Measurements from ENCODE around the gene ARRB1. TPM values are rescaled to one million over a fixed set of nuclear protein-coding genes. Genes with fewer than 3 reads are reported as not detected.

The ARRB1 gene
- total and polyA plus RNA-seq, 3 experiments from 2014 or later, result 5.5 to 10.6 (median 9.9) TPM

GRCh38 chr11:75315439-75315805 lies 36.0 kb downstream of the ARRB1 start:
- Histone ChIP-seq H3K27me3 (ENCODE audit: insufficient read depth, low read length, poor library complexity, severe bottlenecking) (no peaks in the 10 kb centered on the region), H3K27ac (ENCODE audit: low read depth, low read length) (no peak overlapping the region), H3K4me1 (ENCODE audit: insufficient read depth, low read length) (peaks cover 6% of the 10 kb centered on the region), H3K4me3 (ENCODE audit: low read length) (no peak overlapping the region), H3K9me3 (ENCODE audit: low read length) (no peaks in the 10 kb centered on the region), H3K36me3 (ENCODE audit: insufficient read depth, low read length) (no peaks in the 10 kb centered on the region)
- Mint-ChIP-seq H3K36me3 (peaks cover 0 to 3% (median 0%) of the 10 kb centered on the region in 3 donors), H3K9me3 (no peaks in the 10 kb centered on the region), H3K4me3 (no peak overlapping the region), H3K4me1 (peaks cover 0 to 14% (median 13%) of the 10 kb centered on the region in 3 donors), H3K27ac (peak overlapping the region in 1 of 8 donors; percentile 55), H3K27me3 (no peaks in the 10 kb centered on the region)
- DNase-seq, result no peak
- POLR2A ChIA-PET, result no interaction called here
- CTCF ChIA-PET, result interaction anchor here (0.6 kb wide), 1 partner anchor 47 kb away, joined by 6 read pairs; no protein-coding TSS in a partner anchor

GRCh38 chr11:75314771-75315438 lies 36.6 kb downstream of the ARRB1 start:
- Mint-ChIP-seq H3K36me3 (peaks cover 0 to 5% (median 0%) of the 10 kb centered on the region in 3 donors), H3K27ac (peak overlapping the region in 1 of 8 donors; percentile 55), H3K27me3 (no peaks in the 10 kb centered on the region), H3K4me1 (peaks cover 0 to 14% (median 13%) of the 10 kb centered on the region in 3 donors), H3K9me3 (no peaks in the 10 kb centered on the region), H3K4me3 (no peak overlapping the region)
- H3K9me3 ChIP-seq (ENCODE audit: low read length), result no peaks in the 10 kb centered on the region
- H3K4me3 ChIP-seq (ENCODE audit: low read length), result no peak overlapping the region
- no peaks in the 10 kb centered on the region for H3K36me3 ChIP-seq (ENCODE audit: insufficient read depth, low read length)
- DNase-seq, result no peak
- ChIA-PET POLR2A (no interaction called here), CTCF (interaction anchor here (0.6 kb wide), 1 partner anchor 47 kb away, joined by 6 read pairs; no protein-coding TSS in a partner anchor)
- no peak overlapping the region for H3K27ac ChIP-seq (ENCODE audit: low read depth, low read length)
- no peaks in the 10 kb centered on the region for H3K27me3 ChIP-seq (ENCODE audit: insufficient read depth, low read length, poor library complexity, severe bottlenecking)
- H3K4me1 ChIP-seq (ENCODE audit: insufficient read depth, low read length), result peaks cover 6% of the 10 kb centered on the region

GRCh38 chr11:75313513-75314272 lies 37.8 kb downstream of the ARRB1 start:
- DNase-seq, result no peak
- no peak overlapping the region for H3K4me3 Mint-ChIP-seq
- H3K27ac Mint-ChIP-seq, result peak overlapping the region in 1 of 8 donors; percentile 29
- peaks cover 0 to 14% (median 11%) of the 10 kb centered on the region in 3 donors for H3K4me1 Mint-ChIP-seq
- H3K4me3 ChIP-seq (ENCODE audit: low read length), result no peak overlapping the region
- POLR2A ChIA-PET, result no interaction called here
- H3K36me3 Mint-ChIP-seq, result peaks cover 0 to 6% (median 0%) of the 10 kb centered on the region in 3 donors
- H3K27me3 ChIP-seq (ENCODE audit: insufficient read depth, low read length, poor library complexity, severe bottlenecking), result no peaks in the 10 kb centered on the region
- no peaks in the 10 kb centered on the region for H3K9me3 Mint-ChIP-seq
- H3K9me3 ChIP-seq (ENCODE audit: low read length), result no peaks in the 10 kb centered on the region
- no peaks in the 10 kb centered on the region for H3K36me3 ChIP-seq (ENCODE audit: insufficient read depth, low read length)
- H3K27me3 Mint-ChIP-seq, result no peaks in the 10 kb centered on the region
- H3K27ac ChIP-seq (ENCODE audit: low read depth, low read length), result peak overlapping the region; percentile 38
- peaks cover 6% of the 10 kb centered on the region for H3K4me1 ChIP-seq (ENCODE audit: insufficient read depth, low read length)
- CTCF ChIA-PET, result interaction anchor here (0.9 kb wide), 1 partner anchor 34 kb away, joined by 3 read pairs; no protein-coding TSS in a partner anchor

GRCh38 chr11:75312346-75312745 lies 39.1 kb downstream of the ARRB1 start:
- no peak overlapping the region for H3K4me3 Mint-ChIP-seq
- Histone ChIP-seq H3K27me3 (ENCODE audit: insufficient read depth, low read length, poor library complexity, severe bottlenecking) (no peaks in the 10 kb centered on the region), H3K36me3 (ENCODE audit: insufficient read depth, low read length) (no peaks in the 10 kb centered on the region), H3K27ac (ENCODE audit: low read depth, low read length) (no peak overlapping the region), H3K4me1 (ENCODE audit: insufficient read depth, low read length) (peaks cover 6% of the 10 kb centered on the region), H3K9me3 (ENCODE audit: low read length) (no peaks in the 10 kb centered on the region), H3K4me3 (ENCODE audit: low read length) (no peak overlapping the region)
- H3K27me3 Mint-ChIP-seq, result no peaks in the 10 kb centered on the region
- ChIA-PET POLR2A (no interaction called here), CTCF (no interaction called here)
- peak overlapping the region in 1 of 8 donors; percentile 61 for H3K27ac Mint-ChIP-seq
- H3K4me1 Mint-ChIP-seq, result peaks cover 0 to 11% (median 11%) of the 10 kb centered on the region in 3 donors
- H3K36me3 Mint-ChIP-seq, result peaks cover 0 to 6% (median 0%) of the 10 kb centered on the region in 3 donors
- no peak for DNase-seq
- H3K9me3 Mint-ChIP-seq, result no peaks in the 10 kb centered on the region

- Histone ChIP-seq H3K4me1 (ENCODE audit: insufficient read depth, low read length) (peaks cover 6% of the 10 kb centered on the region), H3K36me3 (ENCODE audit: insufficient read depth, low read length) (no peaks in the 10 kb centered on the region), H3K4me3 (ENCODE audit: low read length) (no peak overlapping the region), H3K9me3 (ENCODE audit: low read length) (no peaks in the 10 kb centered on the region), H3K27me3 (ENCODE audit: insufficient read depth, low read length, poor library complexity, severe bottlenecking) (no peaks in the 10 kb centered on the region), H3K27ac (ENCODE audit: low read depth, low read length) (no peak overlapping the region)
- ChIA-PET CTCF (no interaction called here), POLR2A (no interaction called here)
- no peak for DNase-seq
- Mint-ChIP-seq H3K9me3 (no peaks in the 10 kb centered on the region), H3K27me3 (no peaks in the 10 kb centered on the region), H3K4me3 (no peak overlapping the region), H3K4me1 (peaks cover 0 to 11% (median 9%) of the 10 kb centered on the region in 3 donors), H3K36me3 (peaks cover 0 to 8% (median 0%) of the 10 kb centered on the region in 3 donors), H3K27ac (peak overlapping the region in 1 of 8 donors; percentile 43)
These were observed 39.6 kb downstream of the ARRB1 start for GRCh38 chr11:75311858-75312288.

GRCh38 chr11:75308986-75309385 lies 42.5 kb downstream of the ARRB1 start:
- H3K4me1 ChIP-seq (ENCODE audit: insufficient read depth, low read length), result no peaks in the 10 kb centered on the region
- Mint-ChIP-seq H3K27ac (peak overlapping the region in 1 of 8 donors; percentile 75), H3K27me3 (no peaks in the 10 kb centered on the region), H3K36me3 (peaks cover 0 to 8% (median 0%) of the 10 kb centered on the region in 3 donors), H3K4me3 (no peak overlapping the region), H3K9me3 (no peaks in the 10 kb centered on the region), H3K4me1 (peaks cover 0 to 9% (median 4%) of the 10 kb centered on the region in 3 donors)
- no peak overlapping the region for H3K27ac ChIP-seq (ENCODE audit: low read depth, low read length)
- H3K27me3 ChIP-seq (ENCODE audit: insufficient read depth, low read length, poor library complexity, severe bottlenecking), result no peaks in the 10 kb centered on the region
- CTCF ChIA-PET, result interaction anchor here (1.3 kb wide), 1 partner anchor 26 kb away, joined by 3 read pairs; no protein-coding TSS in a partner anchor
- no peak overlapping the region for H3K4me3 ChIP-seq (ENCODE audit: low read length)
- POLR2A ChIA-PET, result no interaction called here
- DNase-seq, result no peak
- no peaks in the 10 kb centered on the region for H3K9me3 ChIP-seq (ENCODE audit: low read length)
- no peaks in the 10 kb centered on the region for H3K36me3 ChIP-seq (ENCODE audit: insufficient read depth, low read length)

GRCh38 chr11:75308116-75308515 lies 43.3 kb downstream of the ARRB1 start:
- Histone ChIP-seq H3K36me3 (ENCODE audit: insufficient read depth, low read length) (no peaks in the 10 kb centered on the region), H3K27ac (ENCODE audit: low read depth, low read length) (no peak overlapping the region), H3K27me3 (ENCODE audit: insufficient read depth, low read length, poor library complexity, severe bottlenecking) (no peaks in the 10 kb centered on the region), H3K4me1 (ENCODE audit: insufficient read depth, low read length) (no peaks in the 10 kb centered on the region), H3K4me3 (ENCODE audit: low read length) (no peak overlapping the region), H3K9me3 (ENCODE audit: low read length) (no peaks in the 10 kb centered on the region)
- no peak for DNase-seq
- H3K4me3 Mint-ChIP-seq, result no peak overlapping the region
- no peaks in the 10 kb centered on the region for H3K9me3 Mint-ChIP-seq
- H3K36me3 Mint-ChIP-seq, result peaks cover 0 to 8% (median 0%) of the 10 kb centered on the region in 3 donors
- POLR2A ChIA-PET, result interaction anchor here (0.6 kb wide), 2 partner anchors 11 to 82 kb away, joined by 3 to 4 read pairs; no protein-coding TSS in a partner anchor
- H3K4me1 Mint-ChIP-seq, result peaks cover 0 to 11% (median 4%) of the 10 kb centered on the region in 3 donors
- no peaks in the 10 kb centered on the region for H3K27me3 Mint-ChIP-seq
- peak overlapping the region in 1 of 8 donors; percentile 90 for H3K27ac Mint-ChIP-seq
- CTCF ChIA-PET, result interaction anchor here (1.3 to 1.5 kb wide), 2 partner anchors 27 to 28 kb away, joined by 3 to 7 read pairs; no protein-coding TSS in a partner anchor

GRCh38 chr11:75307058-75307457 lies 44.4 kb downstream of the ARRB1 start:
- Mint-ChIP-seq H3K27me3 (no peaks in the 10 kb centered on the region), H3K9me3 (no peaks in the 10 kb centered on the region), H3K27ac (peak overlapping the region in 3 of 8 donors; percentile 14 to 83 (median 77)), H3K36me3 (peaks cover 0 to 5% (median 0%) of the 10 kb centered on the region in 3 donors), H3K4me1 (peaks cover 0 to 5% (median 0%) of the 10 kb centered on the region in 3 donors), H3K4me3 (no peak overlapping the region)
- CTCF ChIA-PET, result interaction anchor here (1.5 kb wide), 1 partner anchor 27 kb away, joined by 7 read pairs; no protein-coding TSS in a partner anchor
- POLR2A ChIA-PET, result no interaction called here
- no peaks in the 10 kb centered on the region for H3K36me3 ChIP-seq (ENCODE audit: insufficient read depth, low read length)
- H3K27me3 ChIP-seq (ENCODE audit: insufficient read depth, low read length, poor library complexity, severe bottlenecking), result no peaks in the 10 kb centered on the region
- DNase-seq, result no peak
- no peaks in the 10 kb centered on the region for H3K9me3 ChIP-seq (ENCODE audit: low read length)
- H3K27ac ChIP-seq (ENCODE audit: low read depth, low read length), result no peak overlapping the region
- no peaks in the 10 kb centered on the region for H3K4me1 ChIP-seq (ENCODE audit: insufficient read depth, low read length)
- no peak overlapping the region for H3K4me3 ChIP-seq (ENCODE audit: low read length)
